A549 (cell line): ENCODE results near the gene SLC24A4. TPM values are rescaled to one million over a fixed set of nuclear protein-coding genes. Genes with fewer than 3 reads are reported as not detected.
A peak's percentile ranks its signal among the peaks of the same experiment; 100 is the strongest.

Source experiments
- ATAC-seq, 2 experiments: fragments of 200-7000 bp in 1 of 2; fragments of >200 bp in 1 of 2; cut with Nextera tagmentation in 1 of 2; cut with Tn5 transposase in 1 of 2; 3 replicates each; pipeline versions ENCODE4 v1.8.0 to v1.9.1; 2018 to 2020; ENCODE audit warnings: mild to moderate bottlenecking in 1 of 2, moderate library complexity in 1 of 2
- CTCF ChIA-PET: fragments of 300-600 bp; sonication (Branson Sonifier 250); formaldehyde crosslinking; extraction: SDS; loops from one replicate; lab custom pipeline; 2021; ENCODE audit warnings: antibody characterized with exemption, inconsistent platforms; lab: Yijun Ruan, JAX
- POLR2A ChIA-PET: fragments of 350-600 bp; formaldehyde crosslinking; extraction: SDS; loops from one replicate; lab custom pipeline; 2021; ENCODE audit warnings: antibody characterized with exemption, inconsistent platforms; lab: Yijun Ruan, JAX
- DNase-seq, 2 experiments: peaks; one replicate each; pipeline versions ENCODE4 v3.0.0 to v3.0.0-alpha.2; 2011 to 2016; ENCODE audit warnings: low read depth in 1 of 2, low spot score in 1 of 2
- FAIRE-seq: peaks from 2 replicates; lab custom pipeline; 2011; peaks lifted over from hg19 to GRCh38; lab: Jason Lieb, UNC
- H3K27ac ChIP-seq, 2 experiments: fragments of >200 bp; sonication (Bioruptor Twin); formaldehyde crosslinking; 3 replicates each; pipeline ENCODE4 v1.5.1; 2016 to 2017
- H3K4me1 ChIP-seq: fragments of >200 bp; sonication (Bioruptor Twin); formaldehyde crosslinking; 3 replicates; pipeline ENCODE4 v1.6.1; 2016
- H3K4me2 ChIP-seq: fragments of >200 bp; sonication (Bioruptor Twin); formaldehyde crosslinking; 3 replicates; pipeline ENCODE4 v1.6.1; 2016
- H3K4me3 ChIP-seq: fragments of >200 bp; sonication (Bioruptor Twin); formaldehyde crosslinking; 3 replicates; pipeline ENCODE4 v1.5.1; 2016
- H3K9me3 ChIP-seq: fragments of >200 bp; sonication (Bioruptor Twin); formaldehyde crosslinking; 3 replicates; pipeline ENCODE4 v1.6.1; 2016
- EHMT2 ChIP-seq: fragments of 200-600 bp; sonication (generic); IDR thresholded peaks from 2 replicates; pipeline ENCODE4 v1.6.1; 2016; ENCODE audit warnings: antibody characterized with exemption, low read depth, mild to moderate bottlenecking, moderate library complexity
- ESRRA ChIP-seq: fragments of 150-350 bp; IDR thresholded peaks from 2 replicates; pipeline ENCODE4 v1.6.1; 2014; ENCODE audit warnings: mild to moderate bottlenecking, low read length, borderline replicate concordance
- FOSL2 ChIP-seq, 2 experiments: fragments of 450-650 bp in 1 of 2; fragments of >200 bp in 1 of 2; sonication (Bioruptor Twin) in 1 of 2; formaldehyde crosslinking; IDR thresholded peaks; 2 replicates each; pipeline versions ENCODE4 v1.5.0 to v1.6.1; 2016 to 2020; ENCODE audit warnings: mild to moderate bottlenecking in 1 of 2, moderate library complexity in 1 of 2
- MYC ChIP-seq: IDR thresholded peaks from 2 replicates; pipeline ENCODE4 v1.6.1; 2012; ENCODE audit warnings: mild to moderate bottlenecking, inconsistent platforms, low read length, improper control_type of control experiment, borderline replicate concordance
- REST ChIP-seq: fragments of 200-600 bp; sonication (generic); IDR thresholded peaks from 2 replicates; pipeline ENCODE4 v1.6.1; 2016; ENCODE audit warnings: antibody characterized with exemption, mild to moderate bottlenecking, moderate library complexity
- RFX5 ChIP-seq: fragments of 450-650 bp; IDR thresholded peaks from 2 replicates; pipeline ENCODE4 v1.7.1; 2014; ENCODE audit warnings: antibody characterized with exemption, mild to moderate bottlenecking, moderate library complexity
- RNF2 ChIP-seq: fragments of 200-600 bp; sonication (generic); IDR thresholded peaks from 2 replicates; pipeline ENCODE4 v1.6.1; 2016; ENCODE audit warnings: low read depth, mild to moderate bottlenecking, antibody characterized with exemption, moderate library complexity, borderline replicate concordance
- SMC3 ChIP-seq: fragments of >200 bp; sonication (Bioruptor Twin); formaldehyde crosslinking; IDR thresholded peaks from 3 replicates; pipeline ENCODE4 v1.6.1; 2018; ENCODE audit warnings: inconsistent platforms
- TP53 ChIP-seq: fragments of 250-450 bp; sonication (Bioruptor Pico); IDR thresholded peaks from 2 replicates; pipeline ENCODE4 v1.5.0; 2021; ENCODE audit warnings: mild to moderate bottlenecking, moderate library complexity
- ZFP36 ChIP-seq: fragments of 450-650 bp; IDR thresholded peaks from 2 replicates; pipeline ENCODE4 v1.6.1; 2014; ENCODE audit warnings: borderline replicate concordance; ENCODE audit not compliant: partially characterized antibody
- WGBS: methylation state at CpG from one replicate; pipeline ENCODE4 v1.1.6; 2017; ENCODE audit errors: missing lambda C conversion rate; 5-methylcytosine and 5-hydroxymethylcytosine counted together
- polyA plus RNA-seq, 4 experiments: library from polyadenylated mRNA; depleted of rRNA in 3 of 4; stranded (reverse); fragments of >200 nt; fragmentation: RNase III in 1 of 4; extraction: RNeasy Plus Mini Kit Qiagen cat#74134 plus additional on column Dnase treatment in 1 of 4; gene quantifications; 2 replicates in 3 of 4; 3 replicates in 1 of 4; pipeline ENCODE4 v1.2.3, GENCODE V29; 2011 to 2017
- TF ChIP-seq, protein P1 (sequence below): fragments of >200 bp; sonication (Bioruptor Twin); formaldehyde crosslinking; IDR thresholded peaks from 2 replicates; pipeline ENCODE4 v1.6.1; 2016
- TF ChIP-seq, protein P2 (sequence below): fragments of 250-450 bp; sonication (Bioruptor Pico); IDR thresholded peaks from 2 replicates; pipeline ENCODE4 v1.5.0; 2021; ENCODE audit warnings: mild to moderate bottlenecking, moderate library complexity, borderline replicate concordance
- TF ChIP-seq, protein P3 (sequence below): fragments of 150-350 bp; IDR thresholded peaks from 2 replicates; pipeline ENCODE4 v1.6.1; 2014; ENCODE audit warnings: low read depth, mild to moderate bottlenecking, low read length

Gene SLC24A4
- polyA plus RNA-seq, 2 of the 4 experiments (the other 2 are of a cell fraction), result 0.05 to 0.19 TPM

- TF ChIP-seq SMC3 (no peak), ZFP36 (no peak)
- TF ChIP-seq, protein P1, sequence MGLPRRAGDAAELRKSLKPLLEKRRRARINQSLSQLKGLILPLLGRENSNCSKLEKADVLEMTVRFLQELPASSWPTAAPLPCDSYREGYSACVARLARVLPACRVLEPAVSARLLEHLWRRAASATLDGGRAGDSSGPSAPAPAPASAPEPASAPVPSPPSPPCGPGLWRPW, result no peak
Observed at GRCh38 chr14:92417759-92418158, 94.8 kb downstream of the SLC24A4 start (continued).

- ChIA-PET POLR2A (no interaction called here), CTCF (interaction anchor here (0.6 to 1.5 kb wide), 2 partner anchors 18 to 36 kb away, joined by 3 to 4 read pairs; no protein-coding TSS in a partner anchor)
- H3K4me3 ChIP-seq, result no peak overlapping the region
- peaks cover 14% of the 10 kb centered on the region; the same call in 2 of the 3 replicates for H3K4me1 ChIP-seq
- WGBS, result 69% methylated on average over 6 of the region's 6 CpGs
- no peak overlapping the region for H3K4me2 ChIP-seq
- H3K9me3 ChIP-seq, result no peaks in the 10 kb centered on the region
- ATAC-seq (no peak), FAIRE-seq (no peak), DNase-seq (no peak)
- TF ChIP-seq RNF2 (no peak), EHMT2 (no peak), SMC3 (no peak), ZFP36 (no peak), MYC (no peak), ESRRA (no peak), TP53 (no peak)
- TF ChIP-seq, protein P2, sequence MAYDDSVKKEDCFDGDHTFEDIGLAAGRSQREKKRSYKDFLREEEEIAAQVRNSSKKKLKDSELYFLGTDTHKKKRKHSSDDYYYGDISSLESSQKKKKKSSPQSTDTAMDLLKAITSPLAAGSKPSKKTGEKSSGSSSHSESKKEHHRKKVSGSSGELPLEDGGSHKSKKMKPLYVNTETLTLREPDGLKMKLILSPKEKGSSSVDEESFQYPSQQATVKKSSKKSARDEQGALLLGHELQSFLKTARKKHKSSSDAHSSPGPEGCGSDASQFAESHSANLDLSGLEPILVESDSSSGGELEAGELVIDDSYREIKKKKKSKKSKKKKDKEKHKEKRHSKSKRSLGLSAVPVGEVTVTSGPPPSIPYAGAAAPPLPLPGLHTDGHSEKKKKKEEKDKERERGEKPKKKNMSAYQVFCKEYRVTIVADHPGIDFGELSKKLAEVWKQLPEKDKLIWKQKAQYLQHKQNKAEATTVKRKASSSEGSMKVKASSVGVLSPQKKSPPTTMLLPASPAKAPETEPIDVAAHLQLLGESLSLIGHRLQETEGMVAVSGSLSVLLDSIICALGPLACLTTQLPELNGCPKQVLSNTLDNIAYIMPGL (CRISPR knock-in tag), result no peak
- H3K27ac ChIP-seq, result no peak overlapping the region
Observed at GRCh38 chr14:92421751-92422150, 98.8 kb downstream of the SLC24A4 start.

DNA sequence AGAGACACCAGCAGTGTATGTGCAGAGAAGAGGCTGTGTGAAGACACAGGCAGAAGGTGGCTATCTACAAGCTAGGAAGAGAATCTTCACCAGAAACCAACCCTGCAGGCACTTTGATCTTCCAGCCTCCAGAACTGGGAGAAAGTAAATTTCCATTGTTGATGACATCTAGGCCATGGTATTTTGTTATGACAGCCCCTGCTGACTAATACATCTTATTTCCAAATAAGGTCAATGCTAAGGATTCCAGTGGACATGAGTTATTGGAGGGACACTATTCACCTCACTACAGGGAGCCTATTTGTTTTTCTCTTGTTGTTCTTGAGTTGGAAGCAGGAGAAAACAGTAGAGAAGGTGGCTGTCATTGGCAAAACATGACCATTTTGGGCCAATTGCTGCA lies 102.1 kb downstream of the SLC24A4 start:
- ChIA-PET POLR2A (no interaction called here), CTCF (no interaction called here)
- 0 out of 3 replicates have a peak overlapping the region, but pooled peaks have one; percentile 20 for H3K4me2 ChIP-seq
- H3K4me1 ChIP-seq, result peaks cover 20% of the 10 kb centered on the region; the same call in 2 of the 3 replicates
- peak; percentile 70 to 73 for ATAC-seq
- FAIRE-seq, result no peak
- H3K27ac ChIP-seq, result peak overlapping the region in 1 of 2 experiments; percentile 6; a peak in 1 of 6 replicates
- no peak overlapping the region for H3K4me3 ChIP-seq
- peak in 1 of 2 experiments; percentile 62 for DNase-seq
- TF ChIP-seq RFX5 (no peak), FOSL2 (IDR thresholded peaks at IDR 0.05) (no peak), FOSL2 (CRISPR knock-in tag; IDR thresholded peaks at IDR 0.05) (peak; percentile 50), REST (no peak)
- TF ChIP-seq, protein P3, sequence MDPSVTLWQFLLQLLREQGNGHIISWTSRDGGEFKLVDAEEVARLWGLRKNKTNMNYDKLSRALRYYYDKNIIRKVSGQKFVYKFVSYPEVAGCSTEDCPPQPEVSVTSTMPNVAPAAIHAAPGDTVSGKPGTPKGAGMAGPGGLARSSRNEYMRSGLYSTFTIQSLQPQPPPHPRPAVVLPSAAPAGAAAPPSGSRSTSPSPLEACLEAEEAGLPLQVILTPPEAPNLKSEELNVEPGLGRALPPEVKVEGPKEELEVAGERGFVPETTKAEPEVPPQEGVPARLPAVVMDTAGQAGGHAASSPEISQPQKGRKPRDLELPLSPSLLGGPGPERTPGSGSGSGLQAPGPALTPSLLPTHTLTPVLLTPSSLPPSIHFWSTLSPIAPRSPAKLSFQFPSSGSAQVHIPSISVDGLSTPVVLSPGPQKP, result 0 out of 2 replicates have a peak, but pooled peaks have one; percentile 25
- TF ChIP-seq, all 56 proteins: peak for 2
- H3K9me3 ChIP-seq, result no peaks in the 10 kb centered on the region
